HG02642 (cell line): Measurements from ENCODE around the gene STXBP5.
A peak's percentile ranks its signal among the peaks of the same experiment; 100 is the strongest.

Experiments used
- ATAC-seq: cut with Tn5 transposase; IDR thresholded peaks from one replicate; pipeline ENCODE4 v1.9.1; 2021; ENCODE audit warnings: mild to moderate bottlenecking; ENCODE audit not compliant: unreplicated experiment, poor library complexity

Gene STXBP5

GRCh38 chr6:147204060-147204785 is at the start of gene STXBP5:
STXBP5 (plus strand) TSS chr6:147204417; CDS start chr6:147204533, 116 bp downstream.
- ATAC-seq = peak; percentile 34

DNA sequence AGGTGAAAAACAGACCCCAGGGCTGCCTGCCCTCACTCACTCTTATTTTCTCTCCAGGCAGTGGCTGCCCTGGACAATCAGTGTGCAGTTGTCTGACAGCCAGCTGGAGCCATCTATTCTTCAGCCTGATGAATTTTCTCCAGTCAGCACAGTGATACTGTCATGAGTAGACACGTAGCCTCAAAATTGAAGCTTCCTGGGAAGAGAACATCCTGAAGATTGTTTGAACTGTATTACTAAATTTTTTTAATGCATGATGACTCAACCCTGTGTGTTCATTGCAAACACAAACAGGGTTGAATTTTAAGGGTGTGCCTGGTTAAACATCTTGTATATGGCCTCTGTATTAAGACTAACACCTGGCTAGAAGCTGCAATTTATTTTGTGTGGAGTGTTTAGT is 49.8 kb upstream of the STXBP5 start:
- ATAC-seq = no peak

GRCh38 chr6:147156218-147156617 is 48.0 kb upstream of the STXBP5 start:
- ATAC-seq = no peak

DNA sequence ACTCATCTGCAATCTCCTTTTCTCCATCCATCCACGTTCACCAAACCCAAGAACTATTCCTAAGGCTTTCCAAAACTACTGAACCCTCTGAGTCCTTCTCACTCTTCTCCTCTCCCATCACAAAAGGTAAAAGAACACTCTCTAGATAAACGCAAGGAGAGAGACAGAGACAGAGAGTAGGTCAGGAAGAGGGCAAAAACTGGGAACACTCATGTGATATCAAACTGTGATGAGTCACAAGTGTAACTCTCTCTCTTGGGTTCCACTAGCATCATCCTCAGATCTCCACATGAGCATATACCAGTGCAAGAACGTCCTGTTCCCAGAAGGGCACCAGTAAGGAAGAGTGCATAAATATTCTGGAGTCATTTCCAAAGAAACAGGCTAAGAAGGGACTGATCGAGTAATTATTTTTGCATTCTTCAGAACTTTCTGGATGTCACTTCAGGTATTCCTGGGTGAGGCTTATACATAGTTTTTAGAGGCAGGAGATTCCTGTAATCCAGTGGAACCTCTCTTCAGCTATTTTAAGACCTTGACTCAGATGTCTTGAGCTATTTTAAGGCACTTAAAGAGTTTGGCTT is 47.3 kb upstream of the STXBP5 start:
- no peak for ATAC-seq

GRCh38 chr6:147157930-147158329 is 46.3 kb upstream of the STXBP5 start:
- no peak for ATAC-seq

GRCh38 chr6:147158881-147159280 is 45.3 kb upstream of the STXBP5 start:
- no peak for ATAC-seq

DNA sequence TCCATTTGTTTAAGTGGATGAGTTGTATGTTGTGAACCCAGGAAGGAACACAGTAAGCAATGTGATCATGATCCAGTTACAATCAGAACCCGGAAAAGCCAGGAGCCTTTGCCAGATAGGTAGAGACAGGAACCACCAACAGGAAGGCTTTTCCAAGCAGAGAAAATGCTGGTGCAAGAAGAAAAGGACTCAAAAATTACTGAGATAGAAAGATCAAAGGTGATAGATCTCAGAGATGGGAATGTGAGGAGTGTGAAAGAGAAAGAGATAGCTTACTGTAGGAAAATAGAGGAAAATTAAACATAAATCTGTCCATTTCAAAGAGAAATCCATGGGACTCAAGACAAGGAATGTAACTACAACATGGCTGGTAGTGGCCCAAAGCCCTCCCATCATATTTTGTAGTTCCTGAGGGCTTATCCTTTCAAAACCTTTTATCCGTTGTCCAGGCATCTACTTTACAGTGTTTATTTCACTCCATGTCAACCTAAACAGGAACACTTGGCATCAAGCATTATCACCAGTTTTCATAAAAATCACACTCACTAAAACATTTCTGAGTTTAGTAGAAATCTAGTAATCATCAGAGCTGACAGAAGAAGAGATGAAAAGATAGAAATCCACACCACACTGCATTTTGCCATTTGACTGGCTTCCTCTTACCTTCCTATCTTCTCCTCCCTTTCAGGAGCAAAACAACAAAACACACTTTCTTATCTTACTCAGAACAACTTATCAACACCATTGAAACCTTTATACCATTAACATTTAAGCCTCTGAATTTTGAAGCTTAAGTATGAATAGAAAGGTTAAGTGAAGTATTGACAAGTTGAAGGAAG is 44.5 kb upstream of the STXBP5 start:
- ATAC-seq = no peak

DNA sequence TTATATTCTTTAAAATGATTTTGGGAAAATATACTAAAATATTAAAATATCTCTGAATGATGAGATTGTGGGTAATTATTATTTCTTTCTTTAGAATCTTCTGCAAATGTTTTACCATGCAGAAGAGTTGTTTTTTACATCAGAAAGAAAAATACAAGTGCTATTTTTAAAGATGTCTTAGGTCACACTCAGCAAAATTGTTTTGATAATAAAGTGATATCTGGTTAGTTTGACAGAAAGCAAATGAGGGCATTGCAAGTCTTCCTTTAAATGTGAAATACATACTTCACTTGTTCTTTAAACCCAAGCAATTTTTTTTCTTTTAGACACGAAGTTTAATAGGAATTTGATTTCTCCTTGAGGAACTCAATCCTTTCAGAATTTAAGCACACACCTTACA is 43.6 kb upstream of the STXBP5 start:
- ATAC-seq = no peak

- no peak for ATAC-seq
These were observed 42.8 kb upstream of the STXBP5 start for GRCh38 chr6:147161253-147161973.

GRCh38 chr6:147161974-147162495 is 42.2 kb upstream of the STXBP5 start:
- no peak for ATAC-seq

GRCh38 chr6:147164761-147165160 is 39.5 kb upstream of the STXBP5 start:
- ATAC-seq = no peak

GRCh38 chr6:147166360-147166944 is 37.8 kb upstream of the STXBP5 start:
- no peak for ATAC-seq

DNA sequence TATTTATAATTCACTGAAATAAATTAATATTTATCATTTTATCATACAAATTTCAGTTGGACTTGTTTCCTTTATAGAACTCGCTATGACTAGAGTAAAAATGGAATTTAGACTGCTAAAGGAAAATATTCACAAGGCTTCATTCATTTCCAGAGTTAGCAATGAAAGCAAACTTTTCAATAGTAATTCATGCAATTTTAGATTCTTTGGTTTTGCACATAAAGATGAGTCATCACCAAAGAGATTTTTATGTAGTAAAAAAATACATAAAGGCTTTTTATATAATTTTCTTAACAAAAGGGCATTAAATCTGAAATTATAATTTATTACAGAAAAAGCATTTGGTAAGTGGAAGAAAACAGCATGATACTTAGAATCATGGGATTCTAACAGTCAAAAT is 37.2 kb upstream of the STXBP5 start:
- no peak for ATAC-seq

GRCh38 chr6:147167576-147168461 is 36.4 kb upstream of the STXBP5 start:
- ATAC-seq = no peak

- no peak for ATAC-seq
These were observed 34.7 kb upstream of the STXBP5 start for GRCh38 chr6:147169529-147169928.

GRCh38 chr6:147170269-147170668 is 33.9 kb upstream of the STXBP5 start:
- no peak for ATAC-seq

DNA sequence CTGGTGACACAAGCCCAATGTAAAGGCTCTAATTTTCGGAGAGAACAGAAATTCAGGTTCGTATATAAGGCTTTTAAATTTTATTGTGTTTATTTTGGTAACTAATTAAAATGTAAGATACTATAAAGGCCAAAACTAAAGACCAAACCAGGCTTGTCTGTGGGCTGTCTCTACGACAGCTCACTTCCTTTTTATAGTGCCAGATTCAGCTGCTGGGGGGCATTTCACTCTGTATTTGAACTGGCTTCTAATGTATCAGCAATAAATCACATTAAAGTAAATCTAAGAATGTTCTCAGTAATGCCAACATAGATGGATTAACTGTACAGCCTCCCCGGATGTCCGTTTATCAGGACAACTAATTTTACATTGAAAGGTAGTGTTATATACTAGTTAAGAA is 31.1 kb upstream of the STXBP5 start:
- ATAC-seq = no peak

DNA sequence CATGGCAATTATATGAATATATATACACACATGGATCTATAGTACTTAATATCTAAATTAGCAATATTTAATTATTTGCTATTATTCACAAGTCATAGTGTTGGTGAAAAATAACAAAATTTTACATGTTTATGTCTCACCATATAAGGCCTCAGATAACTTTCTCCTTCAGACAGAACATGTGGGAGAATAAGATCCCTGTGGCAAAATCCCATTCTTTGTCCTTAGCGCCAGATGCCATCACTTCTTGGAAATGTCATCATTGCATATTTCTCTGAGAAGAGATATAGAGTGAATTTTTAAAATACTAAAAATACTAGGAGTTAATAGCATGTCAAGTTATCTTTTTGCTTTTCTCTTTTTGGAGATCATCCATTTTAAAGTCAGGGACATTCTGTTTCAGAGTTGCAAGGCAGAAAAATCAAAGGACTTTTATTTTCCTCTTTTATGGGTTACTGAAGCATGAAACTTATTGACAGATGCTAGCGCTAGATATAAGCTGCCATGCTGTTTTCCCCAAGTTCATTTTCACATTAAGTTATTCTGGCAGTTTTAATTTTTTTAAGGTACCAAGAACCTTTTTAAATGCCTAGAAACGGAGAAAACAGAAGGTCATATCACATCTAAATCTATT is 30.4 kb upstream of the STXBP5 start:
- ATAC-seq = no peak

DNA sequence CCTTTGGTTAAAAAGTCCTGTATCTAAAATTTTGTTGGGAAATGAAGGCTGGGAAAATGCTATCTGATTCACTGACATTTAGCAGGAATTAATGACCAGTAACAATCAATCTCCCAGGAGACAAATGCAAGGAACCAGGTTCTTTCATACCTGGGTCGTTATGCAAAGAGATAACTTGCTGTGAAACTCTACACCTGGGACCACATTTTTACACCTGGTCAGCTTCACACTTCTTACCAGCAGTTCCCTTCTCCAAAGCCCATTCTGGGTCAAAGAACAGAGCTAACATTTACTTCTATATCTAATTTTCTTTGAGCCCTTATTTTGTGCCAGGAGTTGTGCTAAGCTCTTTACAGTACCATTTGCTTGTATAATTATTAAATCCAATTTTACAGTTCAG is 27.4 kb upstream of the STXBP5 start:
- ATAC-seq = no peak
